Fibroblast of lung (primary cell): Measurements from ENCODE around the gene TMEM132D. TPM values are rescaled to one million over a fixed set of nuclear protein-coding genes. Genes with fewer than 3 reads are reported as not detected.

Source experiments
- DNase-seq, 2 donors: peaks; one replicate each; pipeline versions ENCODE4 v3.0.0 to v3.0.0-alpha.2; 2010; ENCODE audit warnings: low read depth in 2 of 2
- H2AFZ ChIP-seq: 2 replicates; pipeline ENCODE4 v1.5.1; 2012; ENCODE audit warnings: low read length, control low read depth, inconsistent platforms
- H3K27ac ChIP-seq: 2 replicates; pipeline ENCODE4 v1.5.1; 2011; ENCODE audit warnings: low read length, control low read depth; ENCODE audit not compliant: insufficient read depth
- H3K27me3 ChIP-seq: 2 replicates; pipeline ENCODE4 v1.5.1; 2011; ENCODE audit warnings: mild to moderate bottlenecking, low read length; ENCODE audit not compliant: control insufficient read depth, insufficient read depth
- H3K36me3 ChIP-seq: 2 replicates; pipeline ENCODE4 v1.5.1; 2011; ENCODE audit warnings: low read length; ENCODE audit not compliant: control insufficient read depth, insufficient read depth
- H3K4me1 ChIP-seq: 2 replicates; pipeline ENCODE4 v1.5.1; 2011; ENCODE audit warnings: low read length; ENCODE audit not compliant: control insufficient read depth, insufficient read depth; ENCODE audit errors: extremely low read depth
- H3K4me2 ChIP-seq: 2 replicates; pipeline ENCODE4 v1.5.1; 2011; ENCODE audit warnings: low read length, control low read depth; ENCODE audit not compliant: insufficient read depth; ENCODE audit errors: extremely low read depth
- H3K4me3 ChIP-seq, 4 experiments: fragments of 200-600 bp in 1 of 4; sonication (generic) in 1 of 4; replicated peaks in 1 of 4; 2 replicates each; pipeline ENCODE4 v1.5.1; 2011 to 2016; ENCODE audit warnings: low read length in 4 of 4, low read depth in 3 of 4, mild to moderate bottlenecking in 3 of 4, control low read depth in 2 of 4, inconsistent platforms in 1 of 4, mixed read lengths in 1 of 4; ENCODE audit not compliant: insufficient read depth in 1 of 4; ENCODE audit errors: control extremely low read depth in 1 of 4
- H3K79me2 ChIP-seq: 2 replicates; pipeline ENCODE4 v1.5.1; 2012; ENCODE audit warnings: mild to moderate bottlenecking, low read length, inconsistent platforms; ENCODE audit not compliant: control insufficient read depth, insufficient read depth
- H3K9ac ChIP-seq: 2 replicates; pipeline ENCODE4 v1.5.1; 2011; ENCODE audit warnings: mild to moderate bottlenecking, low read length, control low read depth; ENCODE audit not compliant: insufficient read depth
- H3K9me3 ChIP-seq: 2 replicates; pipeline ENCODE4 v1.5.1; 2012; ENCODE audit warnings: low read depth, low read length; ENCODE audit not compliant: control insufficient read depth, insufficient read depth
- H4K20me1 ChIP-seq: 2 replicates; pipeline ENCODE4 v1.5.1; 2011; ENCODE audit warnings: low read length; ENCODE audit not compliant: control insufficient read depth, insufficient read depth; ENCODE audit errors: extremely low read depth
- EZH2 ChIP-seq: IDR thresholded peaks from 2 replicates; pipeline ENCODE4 v1.5.1; 2012; ENCODE audit warnings: low read length, control low read depth, mild to moderate bottlenecking; ENCODE audit errors: missing control alignments
- polyA plus RNA-seq, 2 donors: library from polyadenylated mRNA; depleted of rRNA in 1 of 2; stranded (reverse) in 1 of 2; unstranded in 1 of 2; fragments of >200 nt; gene quantifications; 2 replicates each; pipeline ENCODE4 v1.2.1, GENCODE V29; 2011 to 2012; ENCODE audit warnings: missing spikeins in 1 of 2
- total RNA-seq: library from RNA; depleted of rRNA; stranded (reverse); fragments of >200 nt; gene quantifications from 2 replicates; pipeline ENCODE4 v1.2.1, GENCODE V29; 2014
- TF ChIP-seq, protein P1 (sequence below), 2 donors: IDR thresholded peaks in 1 of 2; conservative IDR thresholded peaks in 1 of 2; 1 replicate in 1 of 2; 2 replicates in 1 of 2; pipeline ENCODE4 v1.5.1; 2011 to 2012; ENCODE audit warnings: low read length in 2 of 2, control low read depth in 1 of 2, inconsistent platforms in 1 of 2, low read depth in 1 of 2, mild to moderate bottlenecking in 1 of 2

The TMEM132D gene
- total and polyA plus RNA-seq, 2 donors (not counting 1 experiment from before 2014, with no cell fraction given): not detected

DNA sequence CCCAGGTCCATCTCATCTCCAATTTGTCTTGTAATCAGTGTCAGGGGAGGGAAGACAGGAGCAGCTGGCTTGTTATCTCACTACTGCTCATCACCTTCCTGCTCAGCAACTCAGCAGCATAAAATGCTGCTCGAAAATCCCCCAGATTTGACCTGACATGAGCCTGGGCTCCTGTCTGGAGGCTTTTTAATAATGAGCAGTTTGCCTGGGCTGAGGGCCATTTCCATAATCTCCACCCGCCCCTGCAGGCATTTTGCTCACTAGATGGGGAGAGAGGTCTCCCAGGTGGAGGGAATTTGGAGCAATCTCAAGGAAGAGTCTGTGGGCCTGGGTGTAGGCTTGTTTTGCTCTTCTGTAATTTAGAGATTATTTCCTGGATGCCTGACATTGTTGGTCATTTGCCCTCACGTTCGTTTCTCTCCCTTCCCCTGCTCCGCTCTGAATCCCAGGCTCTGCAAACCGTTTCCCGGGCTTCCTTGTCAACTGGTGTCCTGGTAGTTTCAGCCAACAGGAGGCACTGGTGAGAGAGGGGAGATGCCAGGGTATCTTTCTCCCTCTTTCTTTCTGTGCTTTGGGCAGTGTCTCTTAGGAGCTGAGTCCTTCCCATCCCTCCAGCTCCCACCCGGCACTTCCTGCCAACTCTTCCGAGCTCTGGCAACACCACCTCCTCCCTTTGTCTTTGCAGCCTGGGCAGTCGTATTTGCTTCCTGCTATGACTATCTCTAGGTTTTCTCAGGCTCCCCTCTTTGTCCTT, 751.3 kb downstream of the TMEM132D start:
- Histone ChIP-seq H4K20me1 (no peaks in the 10 kb centered on the region), H3K79me2 (no peaks in the 10 kb centered on the region), H3K4me1 (no peaks in the 10 kb centered on the region), H3K9ac (no peak overlapping the region), H3K27me3 (no peaks in the 10 kb centered on the region), H2AFZ (no peak overlapping the region), H3K27ac (no peak overlapping the region), H3K36me3 (no peaks in the 10 kb centered on the region), H3K4me2 (no peak overlapping the region), H3K9me3 (no peaks in the 10 kb centered on the region), H3K4me3 (no peak overlapping the region)
- DNase-seq: no peak
- TF ChIP-seq, protein P1, sequence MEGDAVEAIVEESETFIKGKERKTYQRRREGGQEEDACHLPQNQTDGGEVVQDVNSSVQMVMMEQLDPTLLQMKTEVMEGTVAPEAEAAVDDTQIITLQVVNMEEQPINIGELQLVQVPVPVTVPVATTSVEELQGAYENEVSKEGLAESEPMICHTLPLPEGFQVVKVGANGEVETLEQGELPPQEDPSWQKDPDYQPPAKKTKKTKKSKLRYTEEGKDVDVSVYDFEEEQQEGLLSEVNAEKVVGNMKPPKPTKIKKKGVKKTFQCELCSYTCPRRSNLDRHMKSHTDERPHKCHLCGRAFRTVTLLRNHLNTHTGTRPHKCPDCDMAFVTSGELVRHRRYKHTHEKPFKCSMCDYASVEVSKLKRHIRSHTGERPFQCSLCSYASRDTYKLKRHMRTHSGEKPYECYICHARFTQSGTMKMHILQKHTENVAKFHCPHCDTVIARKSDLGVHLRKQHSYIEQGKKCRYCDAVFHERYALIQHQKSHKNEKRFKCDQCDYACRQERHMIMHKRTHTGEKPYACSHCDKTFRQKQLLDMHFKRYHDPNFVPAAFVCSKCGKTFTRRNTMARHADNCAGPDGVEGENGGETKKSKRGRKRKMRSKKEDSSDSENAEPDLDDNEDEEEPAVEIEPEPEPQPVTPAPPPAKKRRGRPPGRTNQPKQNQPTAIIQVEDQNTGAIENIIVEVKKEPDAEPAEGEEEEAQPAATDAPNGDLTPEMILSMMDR (conservative IDR thresholded peaks at IDR 0.05 in 1 of 2, IDR thresholded peaks at IDR 0.05 in 1 of 2; ENCODE audit: low read depth in 1 of 2, low read length in 2 of 2): no peak
- no peak for TF ChIP-seq EZH2

DNA sequence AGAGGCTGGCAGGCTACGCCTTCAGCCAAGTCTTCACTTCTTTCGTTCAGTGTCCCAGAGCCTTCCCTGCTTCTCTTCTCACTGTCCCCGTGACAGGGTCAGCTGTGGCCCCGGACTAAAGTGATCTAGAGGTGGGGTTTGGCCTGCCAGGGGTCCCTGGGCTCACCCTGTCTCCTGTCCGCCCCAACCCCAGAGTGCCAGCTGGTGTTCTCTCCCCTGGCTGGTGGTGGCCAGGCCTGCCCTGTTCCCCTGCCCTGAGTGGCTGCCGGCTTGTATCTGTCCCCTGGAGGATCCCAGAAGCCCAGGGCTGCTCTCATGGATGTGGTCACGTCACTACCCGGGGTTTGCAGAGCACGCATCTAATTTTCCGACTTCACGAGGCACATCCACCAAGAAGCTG, 753.1 kb downstream of the TMEM132D start:
- Histone ChIP-seq H3K4me1 (no peaks in the 10 kb centered on the region), H2AFZ (no peak overlapping the region), H3K9me3 (no peaks in the 10 kb centered on the region), H3K27me3 (no peaks in the 10 kb centered on the region), H4K20me1 (no peaks in the 10 kb centered on the region), H3K79me2 (no peaks in the 10 kb centered on the region), H3K27ac (no peak overlapping the region), H3K9ac (no peak overlapping the region), H3K4me3 (no peak overlapping the region), H3K36me3 (no peaks in the 10 kb centered on the region), H3K4me2 (no peak overlapping the region)
- TF ChIP-seq, protein P1 (conservative IDR thresholded peaks at IDR 0.05 in 1 of 2, IDR thresholded peaks at IDR 0.05 in 1 of 2; ENCODE audit: low read depth in 1 of 2, low read length in 2 of 2): no peak
- TF ChIP-seq EZH2: no peak
- DNase-seq: no peak

DNA sequence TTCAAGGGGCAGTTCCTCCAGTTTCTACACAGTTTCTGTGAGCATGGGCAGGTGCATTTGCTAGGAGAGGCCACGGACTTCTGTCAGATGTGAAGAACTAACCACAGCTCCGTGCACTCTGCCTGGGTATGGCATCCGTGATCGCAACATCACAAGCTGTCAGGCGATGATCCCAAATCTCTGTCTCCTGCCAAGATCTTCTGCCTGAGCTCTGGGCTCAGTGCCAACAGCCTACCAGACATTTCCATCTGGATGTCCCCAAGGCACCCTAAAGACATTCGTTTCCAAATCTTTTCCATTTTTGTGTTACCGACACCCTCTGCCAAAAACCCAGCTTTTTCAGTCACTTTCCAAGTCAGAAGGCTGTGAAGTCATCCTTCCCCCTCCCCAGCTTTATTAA, 758.4 kb downstream of the TMEM132D start:
- H4K20me1 ChIP-seq: no peaks in the 10 kb centered on the region
- TF ChIP-seq EZH2: no peak
- TF ChIP-seq, protein P1 (conservative IDR thresholded peaks at IDR 0.05 in 1 of 2, IDR thresholded peaks at IDR 0.05 in 1 of 2; ENCODE audit: low read depth in 1 of 2, low read length in 2 of 2): no peak
- no peak overlapping the region for H3K4me2 ChIP-seq
- no peaks in the 10 kb centered on the region for H3K36me3 ChIP-seq
- H3K4me3 ChIP-seq: no peak overlapping the region
- DNase-seq: no peak
- H3K27me3 ChIP-seq: no peaks in the 10 kb centered on the region
- no peaks in the 10 kb centered on the region for H3K4me1 ChIP-seq
- H2AFZ ChIP-seq: no peak overlapping the region
- no peaks in the 10 kb centered on the region for H3K79me2 ChIP-seq
- no peak overlapping the region for H3K9ac ChIP-seq
- no peak overlapping the region for H3K27ac ChIP-seq
- H3K9me3 ChIP-seq: no peaks in the 10 kb centered on the region
